ENCODE data around the gene USH2A. TPM values are rescaled to one million over a fixed set of nuclear protein-coding genes. Genes with fewer than 3 reads are reported as not detected.

Gene USH2A
- total RNA-seq, 1 donor from 2014 or later, result not detected

GRCh38 chr1:215704089-215704860 lies 719.0 kb downstream of the USH2A start:
- intact Hi-C loops (cut with DNase I), result no loop called here
- no peaks in the 10 kb centered on the region for H3K36me3 ChIP-seq

GRCh38 chr1:215682232-215682631 lies 741.0 kb downstream of the USH2A start:
- no peak overlapping the region for H3K27ac ChIP-seq
- no peaks in the 10 kb centered on the region for H3K27me3 ChIP-seq
- H3K4me3 ChIP-seq, result no peak overlapping the region
- H3K9me3 ChIP-seq, result no peaks in the 10 kb centered on the region
- no peak for TF ChIP-seq CTCF (IDR thresholded peaks at IDR 0.05)
- no peaks in the 10 kb centered on the region for H3K4me1 ChIP-seq
- intact Hi-C loops (cut with DNase I), result no loop called here
- DNase-seq (ENCODE audit: low spot score in 2 of 2), result no peak
- no peaks in the 10 kb centered on the region for H3K36me3 ChIP-seq

More at GRCh38 chr1:215704089-215704860, 719.0 kb downstream of the USH2A start:
- no peaks in the 10 kb centered on the region for H3K27me3 ChIP-seq
- no peak overlapping the region for H3K4me3 ChIP-seq
- DNase-seq (ENCODE audit: low spot score in 2 of 2), result no peak
- no peaks in the 10 kb centered on the region for H3K9me3 ChIP-seq
- no peaks in the 10 kb centered on the region for H3K4me1 ChIP-seq
- no peak for TF ChIP-seq CTCF (IDR thresholded peaks at IDR 0.05)
- no peak overlapping the region for H3K27ac ChIP-seq

- no peaks in the 10 kb centered on the region for H3K27me3 ChIP-seq
- no peak overlapping the region for H3K27ac ChIP-seq
- intact Hi-C loops (cut with DNase I), result no loop called here
- no peaks in the 10 kb centered on the region for H3K4me1 ChIP-seq
- H3K36me3 ChIP-seq, result no peaks in the 10 kb centered on the region
- no peak for DNase-seq (ENCODE audit: low spot score in 2 of 2)
- H3K4me3 ChIP-seq, result no peak overlapping the region
- TF ChIP-seq CTCF (IDR thresholded peaks at IDR 0.05), result no peak
- H3K9me3 ChIP-seq, result no peaks in the 10 kb centered on the region
Observed at GRCh38 chr1:215681041-215681440, 742.2 kb downstream of the USH2A start.

GRCh38 chr1:215679231-215679630 lies 744.0 kb downstream of the USH2A start:
- H3K4me3 ChIP-seq, result no peak overlapping the region
- no peaks in the 10 kb centered on the region for H3K36me3 ChIP-seq
- no peaks in the 10 kb centered on the region for H3K9me3 ChIP-seq
- H3K27ac ChIP-seq, result no peak overlapping the region
- DNase-seq (ENCODE audit: low spot score in 2 of 2), result no peak
- intact Hi-C loops (cut with DNase I), result no loop called here
- no peaks in the 10 kb centered on the region for H3K27me3 ChIP-seq
- no peaks in the 10 kb centered on the region for H3K4me1 ChIP-seq
- TF ChIP-seq CTCF (IDR thresholded peaks at IDR 0.05), result no peak

- no peaks in the 10 kb centered on the region for H3K9me3 ChIP-seq
- no peak for TF ChIP-seq CTCF (IDR thresholded peaks at IDR 0.05)
- DNase-seq (ENCODE audit: low spot score in 2 of 2), result no peak
- H3K36me3 ChIP-seq, result no peaks in the 10 kb centered on the region
- no peak overlapping the region for H3K4me3 ChIP-seq
- H3K27ac ChIP-seq, result no peak overlapping the region
- H3K27me3 ChIP-seq, result no peaks in the 10 kb centered on the region
- H3K4me1 ChIP-seq, result no peaks in the 10 kb centered on the region
- intact Hi-C loops (cut with DNase I), result no loop called here
Observed at GRCh38 chr1:215677112-215677511, 746.1 kb downstream of the USH2A start.

All from ascending aorta (tissue), 2 donors.